C4-2B (cell line): Measurements from ENCODE around the gene FTCDNL1.

ENCODE experiments used
- H3K27ac ChIP-seq: fragments of 450-650 bp; 2 replicates; pipeline ENCODE4 v1.5.1; 2017
- CTCF ChIP-seq: fragments of 450-650 bp; conservative IDR thresholded peaks from 2 replicates; pipeline ENCODE4 v1.5.1; 2017; ENCODE audit warnings: mild to moderate bottlenecking
- ZFX ChIP-seq: fragments of 450-650 bp; IDR thresholded peaks from 2 replicates; pipeline ENCODE4 v1.6.1; 2017

FTCDNL1 gene

GRCh38 chr2:199756743-199757142 is 94.2 kb downstream of the FTCDNL1 start:
- no peak overlapping the region for H3K27ac ChIP-seq
- no peak for TF ChIP-seq ZFX
- TF ChIP-seq CTCF = no peak

- TF ChIP-seq CTCF (no peak), ZFX (no peak)
- no peak overlapping the region for H3K27ac ChIP-seq
Measured at GRCh38 chr2:199756211-199756610, 94.8 kb downstream of the FTCDNL1 start.

- H3K27ac ChIP-seq = no peak overlapping the region
- no peak for TF ChIP-seq ZFX
- TF ChIP-seq CTCF = no peak
Measured at GRCh38 chr2:199754766-199755165, 96.2 kb downstream of the FTCDNL1 start.

- TF ChIP-seq ZFX = no peak
- no peak for TF ChIP-seq CTCF
- no peak overlapping the region for H3K27ac ChIP-seq
Measured at GRCh38 chr2:199751492-199752120, 99.4 kb downstream of the FTCDNL1 start.

GRCh38 chr2:199749571-199749970 is 101.4 kb downstream of the FTCDNL1 start:
- no peak overlapping the region for H3K27ac ChIP-seq
- TF ChIP-seq CTCF (no peak), ZFX (no peak)

- TF ChIP-seq CTCF = no peak
- TF ChIP-seq ZFX = no peak
- H3K27ac ChIP-seq = no peak overlapping the region
Measured at GRCh38 chr2:199744724-199745123, 106.3 kb downstream of the FTCDNL1 start.

- TF ChIP-seq ZFX = no peak
- no peak for TF ChIP-seq CTCF
- H3K27ac ChIP-seq = no peak overlapping the region
Measured at GRCh38 chr2:199744260-199744659, 106.7 kb downstream of the FTCDNL1 start.
